H9 (cell line): ENCODE data around the gene EFCAB6. TPM values are rescaled to one million over a fixed set of nuclear protein-coding genes. Genes with fewer than 3 reads are reported as not detected.

Experiments used
- DNase-seq: peaks from one replicate; pipeline ENCODE4 v3.0.0-alpha.2; 2017
- H2AFZ ChIP-seq: one replicate; pipeline ENCODE4 v1.6.1; 2013; ENCODE audit warnings: mild to moderate bottlenecking, low read length, control low read depth, moderate library complexity
- H2AK5ac ChIP-seq: 2 replicates; pipeline ENCODE4 v1.6.1; 2013; ENCODE audit warnings: low read length, control low read depth, mixed read lengths; ENCODE audit not compliant: insufficient read length
- H2BK120ac ChIP-seq: one replicate; pipeline ENCODE4 v1.6.1; 2013; ENCODE audit warnings: low read depth, mild to moderate bottlenecking, low read length, control low read depth, inconsistent platforms; ENCODE audit not compliant: poor library complexity, severe bottlenecking
- H2BK12ac ChIP-seq: 2 replicates; pipeline ENCODE4 v1.6.1; 2013; ENCODE audit warnings: low read length, control low read depth, mixed read lengths, low read depth; ENCODE audit not compliant: insufficient read length
- H2BK15ac ChIP-seq: 2 replicates; pipeline ENCODE4 v1.6.1; 2013; ENCODE audit warnings: low read depth, low read length, control low read depth
- H2BK20ac ChIP-seq: one replicate; pipeline ENCODE4 v1.6.1; 2013; ENCODE audit warnings: low read depth, mild to moderate bottlenecking, low read length, control low read depth, inconsistent platforms; ENCODE audit not compliant: poor library complexity, severe bottlenecking
- H2BK5ac ChIP-seq: 2 replicates; pipeline ENCODE4 v1.6.1; 2013; ENCODE audit warnings: low read length, control low read depth, mixed read lengths; ENCODE audit not compliant: insufficient read length
- H3K14ac ChIP-seq: 2 replicates; pipeline ENCODE4 v1.6.1; 2013; ENCODE audit warnings: low read length, control low read depth; ENCODE audit not compliant: insufficient read depth
- H3K18ac ChIP-seq: 2 replicates; pipeline ENCODE4 v1.6.1; 2013; ENCODE audit warnings: low read depth, mild to moderate bottlenecking, mixed read lengths, low read length, control low read depth; ENCODE audit not compliant: insufficient read length
- H3K23ac ChIP-seq: 2 replicates; pipeline ENCODE4 v1.6.1; 2013; ENCODE audit warnings: low read length, control low read depth, mixed read lengths, low read depth; ENCODE audit not compliant: insufficient read length
- H3K23me2 ChIP-seq: 2 replicates; pipeline ENCODE4 v1.6.1; 2013; ENCODE audit warnings: low read depth, mild to moderate bottlenecking, mixed read lengths, low read length, control low read depth; ENCODE audit not compliant: insufficient read length, poor library complexity, severe bottlenecking
- H3K27ac ChIP-seq: 2 replicates; pipeline ENCODE4 v1.5.1; 2013; ENCODE audit warnings: low read length, control low read depth, mixed read lengths, low read depth; ENCODE audit not compliant: insufficient read length
- H3K27me3 ChIP-seq: 2 replicates; pipeline ENCODE4 v1.6.1; 2013; ENCODE audit warnings: low read length, control low read depth, inconsistent platforms; ENCODE audit not compliant: insufficient read depth
- H3K4ac ChIP-seq: 2 replicates; pipeline ENCODE4 v1.6.1; 2013; ENCODE audit warnings: low read depth, mild to moderate bottlenecking, control low read depth, inconsistent platforms, low read length, moderate library complexity
- H3K4me1 ChIP-seq: 2 replicates; pipeline ENCODE4 v1.6.1; 2013; ENCODE audit warnings: low read length, control low read depth, inconsistent platforms; ENCODE audit not compliant: insufficient read depth
- H3K4me2 ChIP-seq: 2 replicates; pipeline ENCODE4 v1.6.1; 2013; ENCODE audit warnings: low read length, control low read depth, mixed read lengths; ENCODE audit not compliant: insufficient read length, insufficient read depth
- H3K56ac ChIP-seq: 2 replicates; pipeline ENCODE4 v1.6.1; 2013; ENCODE audit warnings: low read depth, mild to moderate bottlenecking, mixed read lengths, low read length, control low read depth; ENCODE audit not compliant: insufficient read length
- H3K79me1 ChIP-seq: 2 replicates; pipeline ENCODE4 v1.6.1; 2013; ENCODE audit warnings: low read depth, mild to moderate bottlenecking, moderate library complexity, low read length, control low read depth, inconsistent platforms; ENCODE audit not compliant: insufficient read depth, poor library complexity, severe bottlenecking
- H3K79me2 ChIP-seq: 2 replicates; pipeline ENCODE4 v1.6.1; 2013; ENCODE audit warnings: low read length, control low read depth, inconsistent platforms; ENCODE audit not compliant: insufficient read depth
- H3K9ac ChIP-seq: 2 replicates; pipeline ENCODE4 v1.6.1; 2013; ENCODE audit warnings: low read length, control low read depth, mixed read lengths; ENCODE audit not compliant: insufficient read length; ENCODE audit errors: extremely low read depth
- H3K9me3 ChIP-seq: one replicate; pipeline ENCODE4 v1.6.1; 2013; ENCODE audit warnings: low read depth, low read length, inconsistent platforms; ENCODE audit not compliant: control insufficient read depth
- H3T11ph ChIP-seq: one replicate; pipeline ENCODE4 v1.6.1; 2013; ENCODE audit warnings: mild to moderate bottlenecking, low read length, control low read depth, inconsistent platforms
- H4K20me1 ChIP-seq: one replicate; pipeline ENCODE4 v1.6.1; 2013; ENCODE audit not compliant: control insufficient read depth, insufficient read length, insufficient read depth
- H4K5ac ChIP-seq: 2 replicates; pipeline ENCODE4 v1.6.1; 2013; ENCODE audit warnings: low read depth, mild to moderate bottlenecking, mixed read lengths, low read length, control low read depth; ENCODE audit not compliant: insufficient read length
- H4K8ac ChIP-seq: replicated peaks from 2 replicates; pipeline ENCODE4 v1.6.1; 2013; ENCODE audit warnings: low read length, control low read depth, mixed read lengths, low read depth; ENCODE audit not compliant: insufficient read length
- H4K91ac ChIP-seq: 2 replicates; pipeline ENCODE4 v1.6.1; 2013; ENCODE audit warnings: low read depth, mild to moderate bottlenecking, moderate library complexity, mixed read lengths, low read length, control low read depth; ENCODE audit not compliant: insufficient read length
- H3K27ac Mint-ChIP-seq, 3 experiments: 2 replicates in 2 of 3; 3 replicates in 1 of 3; pipeline ENCODE4 v1.8.0; 2020 to 2021; ENCODE audit warnings: mixed read lengths in 3 of 3, mild to moderate bottlenecking in 1 of 3, moderate library complexity in 1 of 3
- H3K27me3 Mint-ChIP-seq: 2 replicates; pipeline ENCODE4 v1.8.0; 2021; ENCODE audit warnings: low read depth, mild to moderate bottlenecking, moderate library complexity, mixed read lengths
- H3K36me3 Mint-ChIP-seq, 3 experiments: 2 replicates in 2 of 3; 3 replicates in 1 of 3; pipeline ENCODE4 v1.8.0; 2020 to 2021; ENCODE audit warnings: low read depth in 3 of 3, mixed read lengths in 3 of 3; ENCODE audit not compliant: insufficient read depth in 1 of 3
- H3K4me1 Mint-ChIP-seq, 2 experiments: 2 replicates each; pipeline ENCODE4 v1.8.0; 2020; ENCODE audit warnings: mixed read lengths in 2 of 2
- H3K4me3 Mint-ChIP-seq, 2 experiments: 2 replicates in 1 of 2; 3 replicates in 1 of 2; pipeline ENCODE4 v1.8.0; 2020 to 2021; ENCODE audit warnings: mild to moderate bottlenecking in 2 of 2, mixed read lengths in 2 of 2, moderate library complexity in 1 of 2
- H3K9me3 Mint-ChIP-seq, 2 experiments: 2 replicates in 1 of 2; 3 replicates in 1 of 2; pipeline ENCODE4 v1.8.0; 2020; ENCODE audit warnings: mild to moderate bottlenecking in 2 of 2, mixed read lengths in 2 of 2, moderate library complexity in 1 of 2
- WGBS: extraction: QIAGEN DNeasy Blood & Tissue Kit; methylation state at CpG from one replicate; pipeline ENCODE4 v1.1.7; 2013; ENCODE audit warnings: missing lambda C conversion rate, low lambda C conversion rate, mixed read lengths; ENCODE audit not compliant: insufficient read length; ENCODE audit errors: extremely low coverage; 5-methylcytosine and 5-hydroxymethylcytosine counted together
- total RNA-seq: library from RNA; stranded (reverse); gene quantifications from 2 replicates; pipeline ENCODE4 v1.2.1, GENCODE V29; 2021
- TF ChIP-seq, protein P1 (sequence below): fragments of 200-600 bp; sonication (generic); conservative IDR thresholded peaks from 3 replicates; pipeline ENCODE4 v1.8.0; 2021; ENCODE audit warnings: antibody characterized with exemption, mild to moderate bottlenecking

The EFCAB6 gene
- total RNA-seq, 1 experiment from 2014 or later, result 0.31 TPM

GRCh38 chr22:43512279-43512678 lies 299.8 kb downstream of the EFCAB6 start:
- H3K14ac ChIP-seq, result no peak overlapping the region
- no peaks in the 10 kb centered on the region; a peak in 1 of 7 replicates for H3K36me3 Mint-ChIP-seq
- no peak overlapping the region for H3K56ac ChIP-seq
- H3K4ac ChIP-seq, result no peak overlapping the region
- H3K27ac ChIP-seq, result no peak overlapping the region
- no peak overlapping the region for H3K18ac ChIP-seq
- no peak overlapping the region for H3K4me3 Mint-ChIP-seq
- H3K4me2 ChIP-seq, result no peak overlapping the region
- H3T11ph ChIP-seq, result no peak overlapping the region
- peaks cover 2% of the 10 kb centered on the region; the same call in 1 of the 2 replicates for H3K27me3 Mint-ChIP-seq
- H2AFZ ChIP-seq, result no peak overlapping the region
- H3K27me3 ChIP-seq, result no peaks in the 10 kb centered on the region
- DNase-seq, result no peak
- H2BK5ac ChIP-seq, result no peak overlapping the region
- no peak overlapping the region for H2BK15ac ChIP-seq
- H3K9ac ChIP-seq, result no peak overlapping the region
- TF ChIP-seq, protein P1, sequence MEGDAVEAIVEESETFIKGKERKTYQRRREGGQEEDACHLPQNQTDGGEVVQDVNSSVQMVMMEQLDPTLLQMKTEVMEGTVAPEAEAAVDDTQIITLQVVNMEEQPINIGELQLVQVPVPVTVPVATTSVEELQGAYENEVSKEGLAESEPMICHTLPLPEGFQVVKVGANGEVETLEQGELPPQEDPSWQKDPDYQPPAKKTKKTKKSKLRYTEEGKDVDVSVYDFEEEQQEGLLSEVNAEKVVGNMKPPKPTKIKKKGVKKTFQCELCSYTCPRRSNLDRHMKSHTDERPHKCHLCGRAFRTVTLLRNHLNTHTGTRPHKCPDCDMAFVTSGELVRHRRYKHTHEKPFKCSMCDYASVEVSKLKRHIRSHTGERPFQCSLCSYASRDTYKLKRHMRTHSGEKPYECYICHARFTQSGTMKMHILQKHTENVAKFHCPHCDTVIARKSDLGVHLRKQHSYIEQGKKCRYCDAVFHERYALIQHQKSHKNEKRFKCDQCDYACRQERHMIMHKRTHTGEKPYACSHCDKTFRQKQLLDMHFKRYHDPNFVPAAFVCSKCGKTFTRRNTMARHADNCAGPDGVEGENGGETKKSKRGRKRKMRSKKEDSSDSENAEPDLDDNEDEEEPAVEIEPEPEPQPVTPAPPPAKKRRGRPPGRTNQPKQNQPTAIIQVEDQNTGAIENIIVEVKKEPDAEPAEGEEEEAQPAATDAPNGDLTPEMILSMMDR, result no peak
- H3K9me3 Mint-ChIP-seq, result peaks cover 3% of the 10 kb centered on the region in 2 experiments; a peak in 2 of 5 replicates
- H3K9me3 ChIP-seq, result no peaks in the 10 kb centered on the region
- no peaks in the 10 kb centered on the region for H3K4me1 ChIP-seq
- H2BK20ac ChIP-seq, result no peak overlapping the region
- H4K91ac ChIP-seq, result no peak overlapping the region
- H2BK120ac ChIP-seq, result no peak overlapping the region
- no CpG with 5 or more reads among the region's 8 CpGs for WGBS
- no peaks in the 10 kb centered on the region for H4K20me1 ChIP-seq
- no peak overlapping the region for H3K27ac Mint-ChIP-seq
- H4K5ac ChIP-seq, result no peak overlapping the region
- H4K8ac ChIP-seq, result no peak overlapping the region
- no peak overlapping the region for H3K23ac ChIP-seq
- no peaks in the 10 kb centered on the region for H3K4me1 Mint-ChIP-seq
- no peaks in the 10 kb centered on the region for H3K79me1 ChIP-seq
- H3K23me2 ChIP-seq, result no peaks in the 10 kb centered on the region
- H2AK5ac ChIP-seq, result no peak overlapping the region
- no peaks in the 10 kb centered on the region for H3K79me2 ChIP-seq
- no peak overlapping the region for H2BK12ac ChIP-seq
